ENCODE data around the gene HCN4.

- TF ChIP-seq CTCF (IDR thresholded peaks at IDR 0.05), result no peak
- TF ChIP-seq POLR2A (IDR thresholded peaks at IDR 0.05), result no peak
Observed at GRCh38 chr15:73335471-73335870, 33.3 kb downstream of the HCN4 start.

Data from thyroid gland (tissue), 4 donors.